Measurements from ENCODE around the gene INSRR. TPM values are rescaled to one million over a fixed set of nuclear protein-coding genes. Genes with fewer than 3 reads are reported as not detected.

INSRR gene
- total and polyA plus RNA-seq, 4 donors: 0.01 TPM; not detected in 3

DNA sequence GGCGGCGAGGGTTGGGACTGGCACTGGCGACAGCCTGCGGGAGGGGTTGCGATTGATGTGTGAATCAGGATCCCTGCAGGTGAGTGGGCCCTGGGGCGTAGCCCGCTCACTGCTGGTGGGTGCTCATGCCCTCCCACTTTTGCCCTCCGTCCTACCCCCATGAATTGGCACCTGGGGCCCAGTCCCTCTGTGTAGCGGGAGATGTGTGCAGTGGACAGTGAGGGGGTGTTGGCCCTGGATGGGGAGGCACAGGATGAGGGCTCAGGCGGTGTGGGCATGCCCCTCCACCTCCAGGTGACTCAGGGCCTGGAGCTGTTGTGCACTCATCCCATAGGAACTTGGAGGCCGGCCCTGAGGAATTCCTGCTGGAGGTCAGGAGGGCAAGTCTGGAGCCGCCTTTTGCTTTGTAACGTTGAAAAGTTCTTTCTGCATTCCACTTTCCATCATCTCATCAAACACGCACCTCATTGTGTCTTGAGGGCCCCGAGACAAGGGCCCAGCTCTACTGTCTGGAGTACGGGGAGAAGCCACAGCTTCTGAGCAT lies 37.6 kb upstream of the INSRR start:
- H3K9me3 ChIP-seq (ENCODE audit: control insufficient read depth in 4 of 4, low read length in 3 of 4): no peaks in the 10 kb centered on the region
- no peaks in the 10 kb centered on the region for H3K36me3 ChIP-seq (ENCODE audit: control insufficient read depth in 4 of 4, insufficient read depth in 3 of 4, low read depth in 1 of 4, low read length in 3 of 4)
- TF ChIP-seq NR2F2 (IDR thresholded peaks at IDR 0.05): peak; percentile 33
- no peak for TF ChIP-seq MAX (IDR thresholded peaks at IDR 0.05)
- H3K4me1 ChIP-seq (ENCODE audit: control insufficient read depth in 4 of 4, insufficient read depth in 4 of 4, low read length in 3 of 4): peaks cover 0 to 36% (median 11%) of the 10 kb centered on the region in 4 donors
- DNase-seq (ENCODE audit: low spot score): no peak
- H3K4me3 ChIP-seq (ENCODE audit: low read depth in 1 of 3, low read length in 3 of 3): no peak overlapping the region
- no peak overlapping the region for H3K9ac ChIP-seq (ENCODE audit: low read depth in 1 of 2, low read length in 2 of 2)
- peaks cover 0 to 4% (median 2%) of the 10 kb centered on the region in 4 donors for H3K27me3 ChIP-seq (ENCODE audit: control insufficient read depth in 4 of 4, insufficient read depth in 4 of 4, low read length in 3 of 4)
- WGBS: 82% methylated on average over 16 of the region's 16 CpGs
- H3K27ac ChIP-seq (ENCODE audit: low read depth in 1 of 2, low read length in 2 of 2): peak overlapping the region; percentile 41 to 46

GRCh38 chr1:156895927-156896326 lies 37.0 kb upstream of the INSRR start:
- Histone ChIP-seq H3K9ac (ENCODE audit: low read depth in 1 of 2, low read length in 2 of 2) (no peak overlapping the region), H3K27ac (ENCODE audit: low read depth in 1 of 2, low read length in 2 of 2) (peak overlapping the region in 1 of 2 donors; percentile 75), H3K9me3 (ENCODE audit: control insufficient read depth in 4 of 4, low read length in 3 of 4) (no peaks in the 10 kb centered on the region), H3K36me3 (ENCODE audit: control insufficient read depth in 4 of 4, insufficient read depth in 3 of 4, low read depth in 1 of 4, low read length in 3 of 4) (no peaks in the 10 kb centered on the region), H3K4me1 (ENCODE audit: control insufficient read depth in 4 of 4, insufficient read depth in 4 of 4, low read length in 3 of 4) (peaks cover 0 to 34% (median 9%) of the 10 kb centered on the region in 4 donors), H3K4me3 (ENCODE audit: low read depth in 1 of 3, low read length in 3 of 3) (no peak overlapping the region), H3K27me3 (ENCODE audit: control insufficient read depth in 4 of 4, insufficient read depth in 4 of 4, low read length in 3 of 4) (peaks cover 0 to 4% (median 2%) of the 10 kb centered on the region in 4 donors)
- TF ChIP-seq TAF1 (conservative IDR thresholded peaks at IDR 0.05) (no peak), HNF4A (conservative IDR thresholded peaks at IDR 0.05) (no peak), SP1 (IDR thresholded peaks at IDR 0.05) (no peak), NR2F2 (IDR thresholded peaks at IDR 0.05) (no peak), HNF4G (IDR thresholded peaks at IDR 0.05) (no peak), RXRA (IDR thresholded peaks at IDR 0.05) (no peak), YY1 (IDR thresholded peaks at IDR 0.05) (no peak), FOXA2 (IDR thresholded peaks at IDR 0.05) (no peak), EGR1 (IDR thresholded peaks at IDR 0.05; ENCODE audit: low read depth in 2 of 2) (no peak)
- TF ChIP-seq, protein P1, sequence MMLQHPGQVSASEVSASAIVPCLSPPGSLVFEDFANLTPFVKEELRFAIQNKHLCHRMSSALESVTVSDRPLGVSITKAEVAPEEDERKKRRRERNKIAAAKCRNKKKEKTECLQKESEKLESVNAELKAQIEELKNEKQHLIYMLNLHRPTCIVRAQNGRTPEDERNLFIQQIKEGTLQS (IDR thresholded peaks at IDR 0.05): no peak
- TF ChIP-seq, protein P2, sequence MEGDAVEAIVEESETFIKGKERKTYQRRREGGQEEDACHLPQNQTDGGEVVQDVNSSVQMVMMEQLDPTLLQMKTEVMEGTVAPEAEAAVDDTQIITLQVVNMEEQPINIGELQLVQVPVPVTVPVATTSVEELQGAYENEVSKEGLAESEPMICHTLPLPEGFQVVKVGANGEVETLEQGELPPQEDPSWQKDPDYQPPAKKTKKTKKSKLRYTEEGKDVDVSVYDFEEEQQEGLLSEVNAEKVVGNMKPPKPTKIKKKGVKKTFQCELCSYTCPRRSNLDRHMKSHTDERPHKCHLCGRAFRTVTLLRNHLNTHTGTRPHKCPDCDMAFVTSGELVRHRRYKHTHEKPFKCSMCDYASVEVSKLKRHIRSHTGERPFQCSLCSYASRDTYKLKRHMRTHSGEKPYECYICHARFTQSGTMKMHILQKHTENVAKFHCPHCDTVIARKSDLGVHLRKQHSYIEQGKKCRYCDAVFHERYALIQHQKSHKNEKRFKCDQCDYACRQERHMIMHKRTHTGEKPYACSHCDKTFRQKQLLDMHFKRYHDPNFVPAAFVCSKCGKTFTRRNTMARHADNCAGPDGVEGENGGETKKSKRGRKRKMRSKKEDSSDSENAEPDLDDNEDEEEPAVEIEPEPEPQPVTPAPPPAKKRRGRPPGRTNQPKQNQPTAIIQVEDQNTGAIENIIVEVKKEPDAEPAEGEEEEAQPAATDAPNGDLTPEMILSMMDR (IDR thresholded peaks at IDR 0.05; ENCODE audit: low read depth, low read length, missing input control): no peak
- DNase-seq (ENCODE audit: low spot score): no peak
- 93% methylated on average over 6 of the region's 6 CpGs for WGBS

DNA sequence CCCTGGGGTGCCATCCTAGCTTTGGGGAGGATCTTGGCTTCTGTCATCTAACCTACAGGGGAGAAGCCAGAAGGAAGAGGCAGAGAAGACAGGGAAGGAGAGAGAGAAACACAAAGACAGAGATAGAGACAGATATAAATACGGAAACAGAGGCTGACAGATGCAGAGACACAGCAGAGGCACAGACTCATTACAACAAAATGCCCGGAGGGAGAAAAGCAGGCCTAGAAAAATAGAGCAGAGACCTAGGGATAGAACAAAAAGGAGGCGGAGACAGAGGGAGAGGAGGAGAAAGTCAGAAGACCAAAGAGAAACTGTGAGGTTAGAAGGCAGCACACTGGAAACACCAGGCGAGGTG lies 36.5 kb upstream of the INSRR start:
- Histone ChIP-seq H3K9me3 (ENCODE audit: control insufficient read depth in 4 of 4, low read length in 3 of 4) (no peaks in the 10 kb centered on the region), H3K27ac (ENCODE audit: low read depth in 1 of 2, low read length in 2 of 2) (peak overlapping the region; percentile 22 to 75), H3K4me3 (ENCODE audit: low read depth in 1 of 3, low read length in 3 of 3) (no peak overlapping the region), H3K9ac (ENCODE audit: low read depth in 1 of 2, low read length in 2 of 2) (no peak overlapping the region), H3K36me3 (ENCODE audit: control insufficient read depth in 4 of 4, insufficient read depth in 3 of 4, low read depth in 1 of 4, low read length in 3 of 4) (no peaks in the 10 kb centered on the region), H3K4me1 (ENCODE audit: control insufficient read depth in 4 of 4, insufficient read depth in 4 of 4, low read length in 3 of 4) (peaks cover 0 to 29% (median 9%) of the 10 kb centered on the region in 4 donors), H3K27me3 (ENCODE audit: control insufficient read depth in 4 of 4, insufficient read depth in 4 of 4, low read length in 3 of 4) (peaks cover 0 to 4% (median 2%) of the 10 kb centered on the region in 4 donors)
- no peak for DNase-seq (ENCODE audit: low spot score)
- WGBS: 77% methylated on average over 4 of the region's 4 CpGs
- TF ChIP-seq MAX (IDR thresholded peaks at IDR 0.05) (no peak), RAD21 (IDR thresholded peaks at IDR 0.05) (no peak), FOXA1 (IDR thresholded peaks at IDR 0.05) (no peak), TAF1 (conservative IDR thresholded peaks at IDR 0.05) (no peak), HNF4G (IDR thresholded peaks at IDR 0.05) (no peak), FOXA2 (IDR thresholded peaks at IDR 0.05) (no peak), GABPA (IDR thresholded peaks at IDR 0.05 in 1 of 2, conservative IDR thresholded peaks at IDR 0.05 in 1 of 2) (no peak), NR2F2 (IDR thresholded peaks at IDR 0.05) (no peak), HNF4A (conservative IDR thresholded peaks at IDR 0.05) (no peak), JUND (IDR thresholded peaks at IDR 0.05) (no peak), REST (IDR thresholded peaks at IDR 0.05) (no peak), YY1 (IDR thresholded peaks at IDR 0.05) (no peak), SP1 (IDR thresholded peaks at IDR 0.05) (no peak), EGR1 (IDR thresholded peaks at IDR 0.05; ENCODE audit: low read depth in 2 of 2) (no peak), ZBTB33 (IDR thresholded peaks at IDR 0.05) (no peak)
